HCT116 (cell line): ENCODE data around the gene OR13C3.

Source experiments
- CEBPB ChIP-seq: IDR thresholded peaks from 2 replicates; pipeline ENCODE4 v1.6.1; 2012; ENCODE audit warnings: low read depth
- CTCF ChIP-seq, 3 experiments: fragments of 200-600 bp in 1 of 3; sonication (generic) in 1 of 3; IDR thresholded peaks in 2 of 3; conservative IDR thresholded peaks in 1 of 3; 2 replicates each; pipeline ENCODE4 v1.5.1; 2012 to 2017; ENCODE audit warnings: low read depth in 2 of 3, low read length in 2 of 3, antibody characterized with exemption in 1 of 3, borderline replicate concordance in 1 of 3, control low read depth in 1 of 3, mild to moderate bottlenecking in 1 of 3, mixed read lengths in 1 of 3, mixed run types in 1 of 3, moderate library complexity in 1 of 3; ENCODE audit not compliant: insufficient read depth in 1 of 3
- EZH2 ChIP-seq: fragments of 200-600 bp; sonication (generic); IDR thresholded peaks from 2 replicates; pipeline ENCODE4 v1.6.1; 2017; ENCODE audit warnings: antibody characterized with exemption, mixed run types
- EZH2phosphoT487 ChIP-seq: fragments of 200-600 bp; IDR thresholded peaks from 2 replicates; pipeline ENCODE4 v1.6.1; 2018; ENCODE audit warnings: antibody characterized with exemption, borderline replicate concordance
- FOSL1 ChIP-seq: IDR thresholded peaks from 2 replicates; pipeline ENCODE4 v1.6.1; 2012; ENCODE audit warnings: low read depth
- JUND ChIP-seq: IDR thresholded peaks from 2 replicates; pipeline ENCODE4 v1.6.1; 2012
- MAX ChIP-seq: IDR thresholded peaks from 2 replicates; pipeline ENCODE4 v1.6.1; 2012
- POLR2A ChIP-seq: IDR thresholded peaks from 2 replicates; pipeline ENCODE4 v1.7.0; 2011; ENCODE audit warnings: borderline replicate concordance; ENCODE audit not compliant: insufficient read depth, insufficient read length; ENCODE audit errors: extremely low read depth
- POLR2AphosphoS5 ChIP-seq: IDR thresholded peaks from 2 replicates; pipeline ENCODE4 v1.6.1; 2011; ENCODE audit warnings: mild to moderate bottlenecking, low read depth, low read length, moderate library complexity
- RAD21 ChIP-seq: IDR thresholded peaks from 2 replicates; pipeline ENCODE4 v1.6.1; 2012; ENCODE audit warnings: low read depth, mild to moderate bottlenecking
- SIN3A ChIP-seq: IDR thresholded peaks from 2 replicates; pipeline ENCODE4 v1.6.1; 2012; ENCODE audit warnings: low read depth
- YY1 ChIP-seq: IDR thresholded peaks from 2 replicates; pipeline ENCODE4 v1.6.1; 2011; ENCODE audit warnings: low read length, low read depth, moderate library complexity, mild to moderate bottlenecking; ENCODE audit not compliant: insufficient replicate concordance; ENCODE audit errors: extremely low read depth
- ZFX ChIP-seq: fragments of 450-650 bp; IDR thresholded peaks from 2 replicates; pipeline ENCODE4 v1.6.1; 2017

- TF ChIP-seq CTCF (IDR thresholded peaks at IDR 0.05 in 2 of 3, conservative IDR thresholded peaks at IDR 0.05 in 1 of 3; ENCODE audit: borderline replicate concordance in 1 of 3, insufficient read depth in 1 of 3, low read depth in 2 of 3, low read length in 2 of 3) (no peak), ZFX (no peak), RAD21 (no peak), YY1 (no peak), CEBPB (no peak), POLR2A (no peak), SIN3A (no peak), EZH2 (no peak), POLR2AphosphoS5 (no peak), EZH2phosphoT487 (no peak), JUND (no peak), MAX (no peak), FOSL1 (no peak)
Observed at GRCh38 chr9:104555521-104555920, 18.9 kb upstream of the OR13C3 start.
